ENCODE measurements around the gene TRERF1. TPM values are rescaled to one million over a fixed set of nuclear protein-coding genes. Genes with fewer than 3 reads are reported as not detected.

TRERF1 gene
- polyA plus RNA-seq, 3 donors = 0.58 to 10.0 (median 2.0) TPM

DNA sequence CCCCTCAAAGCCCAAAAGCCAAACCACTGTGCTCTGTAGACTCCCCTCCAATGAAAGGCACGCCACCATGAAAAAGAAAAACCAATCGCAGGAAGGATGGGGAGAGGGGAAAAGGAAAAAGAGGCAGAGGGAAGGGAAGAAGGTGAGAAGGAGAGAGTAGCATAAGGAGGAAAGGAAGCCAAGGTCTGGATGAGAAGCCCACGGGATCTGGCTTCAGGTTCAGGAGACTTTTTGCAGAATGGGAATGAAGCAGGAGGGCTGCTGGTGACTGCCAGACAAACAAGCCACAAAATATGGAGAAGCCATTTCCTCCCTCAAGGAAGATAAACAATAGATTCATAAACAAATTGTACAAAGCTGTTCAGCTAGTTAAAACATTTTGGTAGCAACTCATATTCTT is 155.1 kb downstream of the TRERF1 start:
- no peak for DNase-seq
- Histone ChIP-seq H3K4me3 (replicated peaks in 1 of 3; ENCODE audit: low read depth in 2 of 3, low read length in 3 of 3) (no peak overlapping the region), H3K9me3 (replicated peaks in 1 of 2; ENCODE audit: control insufficient read depth in 1 of 2, insufficient read depth in 1 of 2, low read length in 2 of 2) (no peaks in the 10 kb centered on the region), H3K4me1 (ENCODE audit: control insufficient read depth in 1 of 2, insufficient read depth in 2 of 2, low read length in 2 of 2) (peaks cover 22 to 34% of the 10 kb centered on the region in 2 donors), H3K9ac (ENCODE audit: insufficient read depth, low read length, poor library complexity, severe bottlenecking) (no peak overlapping the region), H4K20me1 (ENCODE audit: insufficient read depth, low read length) (peaks cover 11% of the 10 kb centered on the region), H3K27ac (ENCODE audit: low read depth in 1 of 2, low read length in 2 of 2) (no peak overlapping the region), H2AFZ (ENCODE audit: insufficient read depth, low read depth, low read length, poor library complexity, severe bottlenecking) (no peak overlapping the region), H3K36me3 (replicated peaks in 1 of 2; ENCODE audit: control insufficient read depth in 1 of 2, insufficient read depth in 2 of 2, low read length in 2 of 2) (peaks cover 21 to 63% of the 10 kb centered on the region in 2 donors), H3K27me3 (ENCODE audit: control insufficient read depth in 2 of 2, insufficient read depth in 2 of 2, low read length in 2 of 2) (no peaks in the 10 kb centered on the region), H3K4me2 (replicated peaks; ENCODE audit: extremely low read depth, low read length, poor library complexity, severe bottlenecking) (no peak overlapping the region), H3K79me2 (ENCODE audit: insufficient read depth, low read length) (peaks cover 67% of the 10 kb centered on the region)
- Mint-ChIP-seq H3K27ac (peak overlapping the region in 3 of 7 donors; percentile 26 to 69 (median 45)), H3K4me3 (no peak overlapping the region), H3K36me3 (peaks cover 44 to 63% of the 10 kb centered on the region in 2 donors), H3K27me3 (ENCODE audit: low read depth in 3 of 3) (no peaks in the 10 kb centered on the region), H3K4me1 (peaks cover 33% of the 10 kb centered on the region), H3K9me3 (peaks cover 0 to 4% (median 0%) of the 10 kb centered on the region in 7 donors)
- WGBS (ENCODE audit: insufficient coverage) = 100% methylated on average over 1 of the region's 3 CpGs
- no peak for TF ChIP-seq CTCF (IDR thresholded peaks at IDR 0.05)
- intact Hi-C loops (cut with micrococcal nuclease) = no loop called here

DNA sequence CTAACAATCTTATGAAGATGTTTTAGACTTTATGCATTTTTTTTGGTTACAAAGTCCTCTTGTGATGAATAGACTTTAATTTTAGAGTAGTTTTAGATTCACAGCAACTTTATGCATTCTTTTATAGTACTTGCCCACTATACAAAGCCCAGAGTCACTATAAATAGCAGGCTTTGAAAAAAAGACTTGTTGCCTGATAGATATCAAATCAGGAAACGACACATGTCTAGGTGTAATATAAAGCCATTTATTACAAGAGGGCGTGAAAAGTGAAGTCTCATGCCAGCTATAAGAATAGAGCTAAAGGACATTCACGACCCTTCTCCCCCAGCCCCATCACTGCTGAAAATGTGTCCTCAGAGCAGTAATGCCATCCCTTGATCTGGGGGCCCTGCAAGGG is 156.0 kb downstream of the TRERF1 start:
- H3K4me3 Mint-ChIP-seq = no peak overlapping the region
- peaks cover 69% of the 10 kb centered on the region for H3K79me2 ChIP-seq (ENCODE audit: insufficient read depth, low read length)
- intact Hi-C loops (cut with micrococcal nuclease) = loop anchor here in 1 of 2 donors (2.0 kb wide), 1 partner anchor 21 kb away; no protein-coding TSS in a partner anchor
- H3K4me2 ChIP-seq (replicated peaks; ENCODE audit: extremely low read depth, low read length, poor library complexity, severe bottlenecking) = no peak overlapping the region
- peak overlapping the region in 3 of 7 donors; percentile 44 to 88 (median 79) for H3K27ac Mint-ChIP-seq
- H3K9ac ChIP-seq (ENCODE audit: insufficient read depth, low read length, poor library complexity, severe bottlenecking) = no peak overlapping the region
- H3K9me3 Mint-ChIP-seq = peaks cover 0 to 4% (median 0%) of the 10 kb centered on the region in 7 donors
- H3K27me3 ChIP-seq (ENCODE audit: control insufficient read depth in 2 of 2, insufficient read depth in 2 of 2, low read length in 2 of 2) = no peaks in the 10 kb centered on the region
- peaks cover 11% of the 10 kb centered on the region for H4K20me1 ChIP-seq (ENCODE audit: insufficient read depth, low read length)
- peaks cover 22 to 34% of the 10 kb centered on the region in 2 donors for H3K4me1 ChIP-seq (ENCODE audit: control insufficient read depth in 1 of 2, insufficient read depth in 2 of 2, low read length in 2 of 2)
- peaks cover 35% of the 10 kb centered on the region for H3K4me1 Mint-ChIP-seq
- H2AFZ ChIP-seq (ENCODE audit: insufficient read depth, low read depth, low read length, poor library complexity, severe bottlenecking) = no peak overlapping the region
- H3K36me3 ChIP-seq (replicated peaks in 1 of 2; ENCODE audit: control insufficient read depth in 1 of 2, insufficient read depth in 2 of 2, low read length in 2 of 2) = peaks cover 25 to 67% of the 10 kb centered on the region in 2 donors
- WGBS (ENCODE audit: insufficient coverage) = no CpG with 5 or more reads among the region's 3 CpGs
- peak overlapping the region in 1 of 2 donors; percentile 43 for H3K27ac ChIP-seq (ENCODE audit: low read depth in 1 of 2, low read length in 2 of 2)
- H3K9me3 ChIP-seq (replicated peaks in 1 of 2; ENCODE audit: control insufficient read depth in 1 of 2, insufficient read depth in 1 of 2, low read length in 2 of 2) = no peaks in the 10 kb centered on the region
- no peak for DNase-seq
- H3K27me3 Mint-ChIP-seq (ENCODE audit: low read depth in 3 of 3) = no peaks in the 10 kb centered on the region
- H3K4me3 ChIP-seq (replicated peaks in 1 of 3; ENCODE audit: low read depth in 2 of 3, low read length in 3 of 3) = no peak overlapping the region
- peaks cover 42 to 66% of the 10 kb centered on the region in 2 donors for H3K36me3 Mint-ChIP-seq
- TF ChIP-seq CTCF (IDR thresholded peaks at IDR 0.05) = no peak
